Raji (cell line): ENCODE data around the gene LYPD6.

Experiments used
- POLR2A ChIP-seq: IDR thresholded peaks from 2 replicates; pipeline ENCODE4 v1.6.1; 2011; ENCODE audit warnings: low read depth, low read length, control low read depth; ENCODE audit not compliant: insufficient read depth

Gene LYPD6

DNA sequence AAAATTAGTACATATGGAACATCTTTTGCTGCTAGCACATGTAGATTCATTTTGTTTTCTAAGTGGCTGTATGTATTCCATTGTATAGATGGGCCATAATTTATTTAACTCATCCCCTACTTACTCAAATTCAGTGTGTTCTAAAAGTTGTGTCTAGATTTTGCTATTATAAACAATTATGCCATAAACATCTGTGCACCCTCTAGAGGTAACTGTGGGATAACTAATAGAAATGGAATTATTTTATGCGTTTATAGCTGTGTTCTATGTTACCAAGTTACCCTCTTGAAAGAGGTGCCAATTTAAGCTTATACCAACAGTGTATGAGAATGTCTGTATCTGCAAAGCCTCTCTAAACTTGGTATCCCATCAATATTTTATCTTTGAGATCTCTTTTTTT is 156.8 kb downstream of the LYPD6 start:
- TF ChIP-seq POLR2A: no peak

DNA sequence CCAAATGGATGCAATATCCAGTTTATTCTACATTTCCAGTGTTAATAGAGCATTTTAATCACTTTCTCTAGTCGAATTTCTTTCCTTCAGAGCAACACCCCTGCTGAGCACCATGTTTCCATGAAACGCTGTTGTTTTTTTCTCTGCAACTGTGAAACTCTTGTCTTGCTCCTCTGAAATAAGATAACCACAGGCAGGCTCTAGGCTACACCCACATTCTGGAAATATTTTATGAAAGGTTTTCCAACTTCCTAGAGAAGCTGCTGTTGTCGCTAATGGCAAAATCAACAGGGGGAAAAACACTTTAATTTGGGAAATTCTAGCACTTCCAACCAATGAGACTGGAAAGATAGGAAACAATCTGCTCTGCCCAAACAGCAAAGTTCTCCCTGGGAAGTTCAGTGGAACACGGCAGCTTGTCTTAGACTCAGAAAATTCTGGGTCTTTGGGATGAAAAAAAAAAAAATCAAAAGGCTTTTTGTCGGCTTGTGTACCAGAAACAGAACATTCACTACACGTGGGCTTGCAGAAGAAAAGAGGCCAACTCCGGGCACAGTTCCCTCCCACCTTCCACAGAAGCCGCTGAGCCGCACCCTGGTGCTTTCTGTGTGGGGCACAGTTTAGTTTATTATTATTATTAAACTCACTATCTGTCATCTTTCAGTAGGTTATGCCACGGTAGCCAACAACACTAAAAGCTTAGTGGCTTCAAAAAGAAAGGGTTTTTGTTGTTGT is 158.5 kb downstream of the LYPD6 start:
- no peak for TF ChIP-seq POLR2A

DNA sequence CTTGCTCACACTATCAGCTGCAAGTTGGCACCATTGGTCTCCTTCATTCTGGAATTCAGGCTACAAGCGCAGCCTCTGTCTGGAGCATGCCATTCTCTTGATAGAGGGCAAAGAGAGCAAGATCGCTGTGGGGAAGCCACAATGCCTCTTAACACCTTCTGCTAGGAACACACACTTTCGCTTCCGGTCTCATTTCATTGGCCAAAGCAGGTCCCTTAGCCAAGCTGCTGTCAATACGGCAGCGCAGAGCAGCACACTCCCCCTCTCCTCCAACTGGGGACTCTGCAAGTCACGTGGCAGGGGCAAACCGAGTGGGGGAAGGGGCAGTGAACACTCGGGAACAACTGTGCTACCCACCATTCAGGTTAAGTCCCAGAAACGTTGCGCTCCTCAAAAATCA is 159.1 kb downstream of the LYPD6 start:
- TF ChIP-seq POLR2A: no peak

DNA sequence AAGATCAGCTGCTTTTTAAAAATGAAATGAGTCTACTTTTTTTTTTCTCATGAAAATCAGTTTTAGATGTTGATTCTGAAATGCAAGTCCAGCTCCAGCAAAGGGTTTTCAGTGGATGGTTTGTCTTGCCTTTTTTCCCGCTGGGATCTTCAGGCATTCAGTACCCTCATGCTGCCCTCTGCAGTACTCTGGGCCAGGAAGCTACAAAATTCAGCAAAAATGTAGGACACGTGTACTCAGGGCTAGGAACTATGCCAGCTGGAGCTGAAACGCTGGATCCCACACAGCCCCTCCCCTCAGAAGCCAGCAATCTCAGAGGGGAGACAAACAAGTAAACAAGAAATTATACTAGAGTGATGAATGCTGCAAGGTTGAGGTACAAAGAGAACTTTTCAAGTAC is 159.9 kb downstream of the LYPD6 start:
- TF ChIP-seq POLR2A: no peak

DNA sequence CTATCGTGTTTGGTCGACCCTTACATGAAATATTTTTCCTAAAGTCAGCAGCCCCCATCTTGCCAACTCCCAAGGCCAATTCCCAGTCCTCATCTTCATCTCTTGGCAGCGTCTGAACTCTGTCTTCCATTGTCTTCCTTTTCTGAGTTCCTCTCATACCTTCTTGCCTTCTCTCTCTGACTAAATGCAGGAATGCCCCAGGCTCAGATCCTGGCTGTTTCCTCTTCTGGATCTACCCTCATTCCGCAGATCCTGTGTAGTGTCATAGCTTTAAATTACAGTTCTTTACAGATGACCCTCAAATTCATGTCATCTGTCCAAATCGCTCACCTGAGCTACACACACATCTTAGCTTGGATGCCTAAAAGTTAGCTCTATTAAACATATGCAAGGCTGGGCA is 162.5 kb downstream of the LYPD6 start:
- TF ChIP-seq POLR2A: no peak

DNA sequence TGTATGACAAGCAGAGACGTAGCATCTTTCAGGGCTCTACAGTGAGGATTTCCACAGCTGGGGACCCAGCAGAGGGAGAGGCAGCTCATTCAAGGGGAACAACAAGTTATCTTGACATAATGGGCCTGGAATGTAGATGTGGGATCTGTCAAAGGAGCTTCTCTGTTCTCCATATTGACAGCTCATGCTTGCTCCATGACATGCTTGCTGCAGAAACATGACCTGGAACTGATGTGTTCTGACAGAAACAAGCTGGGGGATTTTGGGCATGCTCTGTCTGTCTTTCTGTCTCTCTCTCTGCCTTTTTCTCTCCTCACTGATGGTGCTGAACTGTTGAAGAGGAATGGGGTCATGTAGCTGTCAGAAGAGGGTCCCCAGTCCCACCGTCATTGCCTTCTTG is 177.6 kb downstream of the LYPD6 start:
- TF ChIP-seq POLR2A: no peak

DNA sequence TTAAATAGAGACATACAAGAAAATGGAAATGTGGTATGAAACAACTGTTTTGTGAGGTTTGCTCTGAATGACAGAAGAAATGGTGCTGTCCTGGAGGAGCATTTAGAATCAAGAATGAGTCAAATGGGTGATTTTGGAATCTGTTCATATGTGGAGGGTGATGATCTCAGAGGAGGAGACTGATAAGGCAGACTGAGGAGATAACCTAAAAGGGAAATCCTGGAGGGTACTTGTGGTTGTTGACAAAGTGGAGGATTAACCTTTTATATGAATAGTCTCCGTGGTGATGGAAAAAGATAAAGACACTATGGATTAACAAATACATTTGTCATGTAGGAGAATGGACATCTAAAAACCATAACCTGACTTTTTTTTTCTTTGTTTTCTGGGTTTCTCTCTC is 183.1 kb downstream of the LYPD6 start:
- no peak for TF ChIP-seq POLR2A
